ENCODE data around the gene KHDC3L.

KHDC3L gene

DNA sequence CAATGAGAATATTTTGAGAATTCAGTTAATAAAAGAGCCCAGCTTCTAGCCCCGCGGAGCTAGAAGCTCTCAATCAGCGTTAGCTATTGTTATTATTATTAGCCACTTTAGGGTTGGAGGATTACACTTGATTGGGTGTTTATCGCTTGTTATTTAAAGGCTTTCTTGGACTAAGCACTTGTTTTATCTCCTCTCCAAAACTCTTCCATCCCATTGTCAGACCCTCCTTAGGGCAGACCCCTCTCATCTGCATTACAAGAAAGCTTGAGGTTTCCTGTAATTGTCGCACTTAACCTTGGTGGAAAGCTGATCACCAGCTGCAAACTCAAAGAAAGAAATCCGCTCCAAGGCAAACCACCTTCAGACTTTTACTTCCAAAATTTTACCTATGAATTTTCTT lies 13.1 kb upstream of the KHDC3L start:
- H3K4me3 ChIP-seq (ENCODE audit: low read depth, low read length), result no peak overlapping the region
- no peak for DNase-seq (ENCODE audit: low read depth)
- TF ChIP-seq POLR2A (IDR thresholded peaks at IDR 0.05; ENCODE audit: extremely low read depth, insufficient read length) (no peak), CTCF (IDR thresholded peaks at IDR 0.05; ENCODE audit: low read depth, low read length) (no peak), MYC (IDR thresholded peaks at IDR 0.05; ENCODE audit: low read depth, low read length) (no peak)
- TF ChIP-seq, protein P1, sequence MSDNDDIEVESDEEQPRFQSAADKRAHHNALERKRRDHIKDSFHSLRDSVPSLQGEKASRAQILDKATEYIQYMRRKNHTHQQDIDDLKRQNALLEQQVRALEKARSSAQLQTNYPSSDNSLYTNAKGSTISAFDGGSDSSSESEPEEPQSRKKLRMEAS (IDR thresholded peaks at IDR 0.05; ENCODE audit: low read depth, low read length), result no peak

DNA sequence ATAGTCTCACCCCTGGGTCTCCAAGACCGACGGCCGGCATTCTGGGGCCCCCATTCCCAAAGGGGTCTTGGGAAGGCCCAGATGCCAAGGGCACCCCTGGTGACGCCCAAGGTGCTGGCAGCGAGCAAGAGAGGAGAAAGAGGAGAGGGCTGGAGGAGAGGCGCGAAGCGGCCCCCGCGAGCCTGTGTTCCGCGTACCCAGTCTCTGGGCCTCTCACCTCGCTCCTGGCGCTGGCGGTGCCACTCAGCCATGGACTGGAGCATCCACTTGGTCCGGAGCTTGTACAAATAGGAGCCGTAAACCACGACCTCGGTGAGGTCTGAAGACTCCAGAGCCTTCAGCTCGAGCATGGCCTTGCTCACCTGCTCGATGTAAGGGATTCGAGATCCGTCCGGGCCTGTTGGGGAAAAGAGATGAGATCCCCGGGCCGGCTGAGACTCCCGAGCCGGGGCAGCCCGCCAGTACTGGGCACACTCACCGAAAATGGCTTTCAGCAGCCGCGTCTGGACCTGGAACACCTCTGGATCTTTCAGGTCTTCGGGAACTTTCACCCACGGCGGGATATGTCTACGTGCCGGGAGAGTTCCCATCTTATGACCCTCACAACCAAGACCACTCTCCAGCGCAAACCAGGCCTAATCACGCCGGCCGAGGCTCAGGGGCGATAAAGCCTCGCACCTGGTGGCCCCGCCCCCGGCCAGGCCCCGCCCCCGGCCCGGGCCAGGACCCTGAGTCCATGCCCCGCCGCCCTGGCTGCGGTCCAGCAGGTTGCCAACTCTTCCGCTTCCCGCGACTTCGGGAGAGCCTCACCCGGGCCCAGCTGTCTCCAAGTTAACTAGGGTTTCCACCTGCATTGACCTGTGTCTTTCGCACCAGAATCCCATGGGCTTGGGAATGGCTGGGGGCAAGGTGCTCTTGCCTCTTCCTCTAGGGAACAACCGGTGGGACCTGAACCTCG lies 8.5 kb upstream of the KHDC3L start, which contains the start of gene DPPA5:
DPPA5 (minus strand) TSS at position 641 of the 958 bp plus-strand sequence; CDS start at position 590, 51 bp downstream.
- no peak for DNase-seq (ENCODE audit: low read depth)
- TF ChIP-seq, protein P1 (IDR thresholded peaks at IDR 0.05; ENCODE audit: low read depth, low read length), result no peak
- TF ChIP-seq POLR2A (IDR thresholded peaks at IDR 0.05; ENCODE audit: extremely low read depth, insufficient read length) (no peak), CTCF (IDR thresholded peaks at IDR 0.05; ENCODE audit: low read depth, low read length) (no peak), MYC (IDR thresholded peaks at IDR 0.05; ENCODE audit: low read depth, low read length) (no peak)
- no peak within 1 kb of the TSS for H3K4me3 ChIP-seq (ENCODE audit: low read depth, low read length)

DNA sequence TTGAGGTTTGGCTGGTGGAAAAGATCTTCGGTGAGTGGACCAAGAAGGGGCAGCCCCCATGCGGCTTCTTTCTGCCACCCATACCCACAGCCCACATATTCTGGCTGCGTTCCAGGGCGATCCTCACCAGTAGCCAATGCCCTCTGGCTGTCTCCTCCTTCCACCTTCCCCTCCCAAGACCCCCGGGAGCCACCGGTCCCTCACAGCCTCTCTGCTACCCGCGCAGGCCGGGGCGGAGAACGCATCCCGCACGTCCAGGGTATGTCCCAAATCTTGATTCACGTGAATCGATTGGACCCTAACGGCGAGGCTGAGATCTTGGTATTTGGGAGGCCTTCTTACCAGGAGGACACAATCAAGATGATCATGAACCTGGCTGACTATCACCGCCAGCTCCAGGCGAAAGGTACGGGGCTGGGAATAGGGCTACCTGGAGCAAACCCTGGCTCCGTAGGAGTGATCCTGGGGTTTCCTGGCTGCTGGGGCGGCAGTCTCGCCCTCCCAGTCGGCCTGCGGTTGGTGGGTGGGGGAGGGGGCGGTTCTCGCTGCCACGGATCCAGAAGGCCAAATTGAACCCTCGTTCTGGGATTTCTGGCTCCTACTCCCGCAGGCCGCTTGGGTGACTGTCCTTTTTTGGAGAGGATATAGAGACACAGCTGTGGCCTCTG lies 545 bp downstream of the KHDC3L start:
- TF ChIP-seq POLR2A (IDR thresholded peaks at IDR 0.05; ENCODE audit: extremely low read depth, insufficient read length) (no peak), MYC (IDR thresholded peaks at IDR 0.05; ENCODE audit: low read depth, low read length) (no peak), CTCF (IDR thresholded peaks at IDR 0.05; ENCODE audit: low read depth, low read length) (no peak)
- TF ChIP-seq, protein P1 (IDR thresholded peaks at IDR 0.05; ENCODE audit: low read depth, low read length), result no peak

DNA sequence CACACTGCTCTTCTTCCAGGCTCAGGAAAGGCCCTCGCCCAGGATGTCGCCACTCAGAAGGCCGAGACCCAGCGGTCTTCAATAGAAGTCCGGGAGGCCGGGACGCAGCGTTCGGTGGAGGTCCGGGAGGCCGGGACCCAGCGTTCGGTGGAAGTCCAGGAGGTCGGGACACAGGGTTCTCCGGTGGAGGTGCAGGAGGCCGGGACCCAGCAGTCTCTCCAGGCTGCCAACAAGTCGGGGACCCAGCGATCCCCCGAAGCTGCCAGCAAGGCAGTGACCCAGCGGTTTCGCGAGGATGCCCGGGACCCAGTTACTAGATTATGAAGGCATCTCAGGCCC lies 1.0 kb downstream of the KHDC3L start:
- DNase-seq (ENCODE audit: low read depth), result no peak
- H3K4me3 ChIP-seq (ENCODE audit: low read depth, low read length), result no peak overlapping the region
- TF ChIP-seq, protein P1 (IDR thresholded peaks at IDR 0.05; ENCODE audit: low read depth, low read length), result no peak
- TF ChIP-seq MYC (IDR thresholded peaks at IDR 0.05; ENCODE audit: low read depth, low read length) (no peak), CTCF (IDR thresholded peaks at IDR 0.05; ENCODE audit: low read depth, low read length) (no peak), POLR2A (IDR thresholded peaks at IDR 0.05; ENCODE audit: extremely low read depth, insufficient read length) (no peak)

More for the DNA sequence above, 545 bp downstream of the KHDC3L start:
- no peak for DNase-seq (ENCODE audit: low read depth)
- no peak overlapping the region for H3K4me3 ChIP-seq (ENCODE audit: low read depth, low read length)

- no peak for DNase-seq (ENCODE audit: low read depth)
- no peak overlapping the region for H3K4me3 ChIP-seq (ENCODE audit: low read depth, low read length)
- TF ChIP-seq CTCF (IDR thresholded peaks at IDR 0.05; ENCODE audit: low read depth, low read length) (no peak), MYC (IDR thresholded peaks at IDR 0.05; ENCODE audit: low read depth, low read length) (no peak), POLR2A (IDR thresholded peaks at IDR 0.05; ENCODE audit: extremely low read depth, insufficient read length) (no peak)
- TF ChIP-seq, protein P1 (IDR thresholded peaks at IDR 0.05; ENCODE audit: low read depth, low read length), result no peak
Observed at GRCh38 chr6:73364121-73364520, 1.7 kb downstream of the KHDC3L start.

All from NB4 (cell line).